Osteocyte (in vitro differentiated cells): ENCODE data around the gene PLA2R1. TPM values are rescaled to one million over a fixed set of nuclear protein-coding genes. Genes with fewer than 3 reads are reported as not detected.

Source experiments
- DNase-seq: peaks from one replicate; pipeline ENCODE4 v3.0.0; 2021; ENCODE audit warnings: mixed read lengths; ENCODE audit not compliant: unreplicated experiment; ENCODE audit errors: extremely low spot score
- H3K27ac Mint-ChIP-seq: one replicate; pipeline ENCODE4 v1.8.0; 2021; ENCODE audit warnings: mild to moderate bottlenecking, mixed read lengths; ENCODE audit not compliant: unreplicated experiment
- H3K27me3 Mint-ChIP-seq: one replicate; pipeline ENCODE4 v1.8.0; 2021; ENCODE audit warnings: mixed read lengths; ENCODE audit not compliant: unreplicated experiment
- H3K36me3 Mint-ChIP-seq: one replicate; pipeline ENCODE4 v1.8.0; 2021; ENCODE audit warnings: mixed read lengths; ENCODE audit not compliant: unreplicated experiment
- H3K4me1 Mint-ChIP-seq: one replicate; pipeline ENCODE4 v1.8.0; 2021; ENCODE audit warnings: mixed read lengths; ENCODE audit not compliant: unreplicated experiment
- H3K4me3 Mint-ChIP-seq: one replicate; pipeline ENCODE4 v1.8.0; 2021; ENCODE audit warnings: mild to moderate bottlenecking, moderate library complexity, mixed read lengths; ENCODE audit not compliant: unreplicated experiment
- H3K9me3 Mint-ChIP-seq: one replicate; pipeline ENCODE4 v1.8.0; 2021; ENCODE audit warnings: mixed read lengths; ENCODE audit not compliant: unreplicated experiment
- CTCF ChIP-seq: fragments of 200-600 bp; sonication (generic); IDR thresholded peaks from 2 replicates; pipeline ENCODE4 v1.5.0; 2021; ENCODE audit warnings: antibody characterized with exemption, mild to moderate bottlenecking, moderate library complexity
- total RNA-seq: library from RNA; stranded (reverse); gene quantifications from 2 replicates; pipeline ENCODE4 v1.2.1, GENCODE V29; 2021

Gene PLA2R1
- total RNA-seq, 1 donor from 2014 or later = 78.9 TPM

DNA sequence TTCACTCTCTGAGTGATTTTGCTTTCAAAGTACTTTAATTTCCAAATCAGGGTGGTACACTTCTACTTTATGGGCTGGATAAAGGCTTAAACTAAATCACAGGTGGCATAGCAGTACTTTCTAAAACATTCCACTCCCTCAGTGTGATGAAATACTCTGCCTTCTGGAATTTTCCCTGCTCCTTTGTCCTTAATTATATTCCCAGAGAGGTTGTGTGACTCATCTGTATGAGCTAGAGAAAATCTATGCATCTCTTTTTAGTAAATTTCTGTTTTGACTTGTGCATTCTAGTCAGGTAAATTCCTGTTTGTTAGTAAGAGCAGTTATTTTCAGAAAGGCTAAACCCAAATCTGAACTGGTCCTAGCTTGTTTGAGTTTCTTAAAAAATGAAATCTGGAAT, 29.0 kb upstream of the PLA2R1 start:
- Mint-ChIP-seq H3K27me3 (no peaks in the 10 kb centered on the region), H3K9me3 (peaks cover 36% of the 10 kb centered on the region), H3K4me3 (no peak overlapping the region), H3K36me3 (peaks cover 21% of the 10 kb centered on the region), H3K27ac (peak overlapping the region; percentile 58), H3K4me1 (peaks cover 8% of the 10 kb centered on the region)
- no peak for DNase-seq
- TF ChIP-seq CTCF = no peak

- Mint-ChIP-seq H3K27ac (no peak overlapping the region), H3K4me1 (peaks cover 8% of the 10 kb centered on the region), H3K9me3 (peaks cover 22% of the 10 kb centered on the region), H3K4me3 (no peak overlapping the region), H3K36me3 (peaks cover 12% of the 10 kb centered on the region), H3K27me3 (no peaks in the 10 kb centered on the region)
- no peak for DNase-seq
- no peak for TF ChIP-seq CTCF
These were observed 25.7 kb upstream of the PLA2R1 start for GRCh38 chr2:160087854-160088745.

DNA sequence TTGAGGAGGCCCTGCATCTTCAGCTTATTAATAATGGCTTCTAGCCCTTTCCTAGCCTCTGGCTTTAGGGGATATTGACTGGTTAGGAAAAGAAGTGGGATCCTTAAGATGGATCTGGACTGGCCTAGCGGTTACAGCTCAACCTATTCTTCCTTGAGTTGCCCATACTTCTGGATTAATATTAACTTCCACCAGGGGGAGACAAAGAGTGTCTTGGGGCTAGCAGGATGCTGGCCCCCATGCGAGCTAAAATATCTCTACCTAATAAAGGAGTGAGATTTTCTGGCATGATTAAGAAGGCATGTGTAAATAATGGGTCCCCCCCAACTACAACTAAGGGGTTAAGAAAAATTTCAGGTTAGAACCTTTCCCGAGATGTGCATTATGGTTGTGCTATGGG, 23.2 kb upstream of the PLA2R1 start:
- Mint-ChIP-seq H3K4me3 (no peak overlapping the region), H3K27me3 (no peaks in the 10 kb centered on the region), H3K4me1 (no peaks in the 10 kb centered on the region), H3K36me3 (peaks cover 12% of the 10 kb centered on the region), H3K9me3 (peaks cover 17% of the 10 kb centered on the region), H3K27ac (no peak overlapping the region)
- TF ChIP-seq CTCF = peak; percentile 12
- DNase-seq = no peak

- Mint-ChIP-seq H3K9me3 (peaks cover 9% of the 10 kb centered on the region), H3K27ac (no peak overlapping the region), H3K27me3 (no peaks in the 10 kb centered on the region), H3K4me3 (no peak overlapping the region), H3K4me1 (peaks cover 14% of the 10 kb centered on the region), H3K36me3 (no peaks in the 10 kb centered on the region)
- TF ChIP-seq CTCF = no peak
- DNase-seq = peak; percentile 34
These were observed 15.7 kb upstream of the PLA2R1 start for GRCh38 chr2:160077912-160078810.

GRCh38 chr2:160076914-160077313, 14.5 kb upstream of the PLA2R1 start:
- Mint-ChIP-seq H3K4me3 (no peak overlapping the region), H3K36me3 (no peaks in the 10 kb centered on the region), H3K27ac (peak overlapping the region; percentile 61), H3K4me1 (peaks cover 14% of the 10 kb centered on the region), H3K9me3 (peaks cover 9% of the 10 kb centered on the region), H3K27me3 (no peaks in the 10 kb centered on the region)
- TF ChIP-seq CTCF = no peak
- peak; percentile 40 for DNase-seq
